HUES6 (cell line): ENCODE data around the gene ADAM21.
"Not testable (repeated sequence)": the region's sequence is repeated elsewhere in the genome, so short reads cannot be mapped to it uniquely, and the experiment has no call there.

Experiments used
- H3K27ac ChIP-seq: 2 replicates; pipeline ENCODE4 v1.7.0; 2013; ENCODE audit warnings: low read depth, mild to moderate bottlenecking, low read length, inconsistent platforms
- H3K27me3 ChIP-seq: 2 replicates; pipeline ENCODE4 v1.6.1; 2013; ENCODE audit warnings: low read length; ENCODE audit not compliant: control insufficient read depth, insufficient read depth
- H3K36me3 ChIP-seq: 2 replicates; pipeline ENCODE4 v1.6.1; 2013; ENCODE audit warnings: low read length; ENCODE audit not compliant: control insufficient read depth, insufficient read depth
- H3K4me1 ChIP-seq: 2 replicates; pipeline ENCODE4 v1.6.1; 2013; ENCODE audit warnings: low read length; ENCODE audit not compliant: control insufficient read depth, insufficient read depth
- H3K4me3 ChIP-seq: 2 replicates; pipeline ENCODE4 v1.5.1; 2013; ENCODE audit warnings: low read depth, low read length
- H3K9ac ChIP-seq: one replicate; pipeline ENCODE4 v1.6.1; 2013; ENCODE audit warnings: mild to moderate bottlenecking, low read length
- H3K9me3 ChIP-seq: 2 replicates; pipeline ENCODE4 v1.6.1; 2013; ENCODE audit warnings: low read depth, low read length; ENCODE audit not compliant: control insufficient read depth, insufficient read depth

The ADAM21 gene

DNA sequence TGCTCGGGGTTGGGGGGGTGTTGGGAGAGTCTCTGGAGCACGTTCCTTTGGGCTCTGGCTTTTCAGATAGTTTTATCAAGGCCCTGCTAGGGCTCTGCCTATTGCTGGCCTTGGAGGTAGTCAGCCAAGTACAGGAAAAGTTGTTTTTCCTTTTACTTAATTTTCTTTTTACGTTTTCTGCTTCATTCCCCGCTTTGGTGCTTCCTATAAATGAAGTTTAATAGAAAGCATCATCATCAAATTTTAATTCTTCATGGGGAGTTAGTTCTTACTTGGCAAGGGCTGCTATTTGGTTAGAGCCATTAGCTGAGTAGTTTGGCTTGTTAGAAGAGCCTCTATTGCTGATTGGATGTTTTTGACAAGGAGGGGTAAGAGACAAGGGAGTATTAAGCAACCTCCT lies 15.1 kb upstream of the ADAM21 start:
- Histone ChIP-seq H3K27ac (no peak overlapping the region), H3K4me1 (no peaks in the 10 kb centered on the region), H3K36me3 (no peaks in the 10 kb centered on the region), H3K9me3 (peaks cover 84% of the 10 kb centered on the region), H3K4me3 (no peak overlapping the region), H3K27me3 (no peaks in the 10 kb centered on the region), H3K9ac (no peak overlapping the region)

DNA sequence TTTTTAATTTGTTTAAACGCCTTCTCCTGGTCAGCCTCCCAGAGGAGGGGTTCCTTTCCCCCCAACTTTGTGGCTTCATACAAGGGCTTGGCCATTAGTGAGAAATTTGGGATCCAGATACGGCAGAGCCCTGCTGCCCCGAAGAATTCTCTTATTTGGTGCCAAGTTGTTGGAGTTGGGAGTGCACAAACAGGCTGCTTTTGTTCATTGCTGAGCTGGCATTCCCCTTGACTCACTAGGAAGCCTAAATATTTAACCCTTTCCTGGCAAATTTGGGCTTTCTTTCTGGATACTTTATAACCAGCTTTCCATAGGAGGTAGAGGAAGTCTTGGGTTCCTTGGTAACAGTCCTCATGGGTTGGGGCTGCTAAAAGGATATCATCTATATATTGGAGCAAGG lies 10.3 kb upstream of the ADAM21 start:
- H3K9ac ChIP-seq: no peak overlapping the region
- H3K4me3 ChIP-seq: no peak overlapping the region
- no peaks in the 10 kb centered on the region for H3K4me1 ChIP-seq
- H3K36me3 ChIP-seq: no peaks in the 10 kb centered on the region
- H3K27me3 ChIP-seq: no peaks in the 10 kb centered on the region
- peaks cover 92% of the 10 kb centered on the region for H3K9me3 ChIP-seq
- no peak overlapping the region for H3K27ac ChIP-seq

GRCh38 chr14:70442750-70443149 lies 9.2 kb upstream of the ADAM21 start:
- Histone ChIP-seq H3K4me1 (no peaks in the 10 kb centered on the region), H3K9me3 (peaks cover 90% of the 10 kb centered on the region), H3K4me3 (no peak overlapping the region), H3K27me3 (no peaks in the 10 kb centered on the region), H3K9ac (no peak overlapping the region), H3K36me3 (0 out of 2 replicates have a peak, but pooled peaks cover 2% of the 10 kb centered on the region), H3K27ac (no peak overlapping the region)

GRCh38 chr14:70448633-70449340 lies 3.2 kb upstream of the ADAM21 start:
- no peaks in the 10 kb centered on the region for H3K4me1 ChIP-seq
- H3K4me3 ChIP-seq: no peak overlapping the region
- H3K9ac ChIP-seq: no peak overlapping the region
- H3K9me3 ChIP-seq: peaks cover 36% of the 10 kb centered on the region
- no peaks in the 10 kb centered on the region for H3K27me3 ChIP-seq
- H3K27ac ChIP-seq: no peak overlapping the region
- 0 out of 2 replicates have a peak, but pooled peaks cover 2% of the 10 kb centered on the region for H3K36me3 ChIP-seq

GRCh38 chr14:70454731-70455130 lies 2.8 kb downstream of the ADAM21 start:
- no peaks in the 10 kb centered on the region for H3K9me3 ChIP-seq
- no peaks in the 10 kb centered on the region for H3K27me3 ChIP-seq
- no peak overlapping the region for H3K4me3 ChIP-seq
- no peak overlapping the region for H3K27ac ChIP-seq
- H3K4me1 ChIP-seq: no peaks in the 10 kb centered on the region
- no peaks in the 10 kb centered on the region for H3K36me3 ChIP-seq
- H3K9ac ChIP-seq: no peak overlapping the region

GRCh38 chr14:70468731-70469130 lies 16.8 kb downstream of the ADAM21 start:
- no peaks in the 10 kb centered on the region for H3K9me3 ChIP-seq
- peaks cover 17% of the 10 kb centered on the region for H3K4me1 ChIP-seq
- no peak overlapping the region for H3K27ac ChIP-seq
- no peak overlapping the region for H3K4me3 ChIP-seq
- H3K36me3 ChIP-seq: no peaks in the 10 kb centered on the region
- no peaks in the 10 kb centered on the region for H3K27me3 ChIP-seq
- H3K9ac ChIP-seq: no peak overlapping the region

- not testable (repeated sequence) for H3K36me3 ChIP-seq, H3K27me3 ChIP-seq, H3K4me3 ChIP-seq, H3K9ac ChIP-seq, H3K27ac ChIP-seq, H3K9me3 ChIP-seq
- H3K4me1 ChIP-seq: peaks cover 17% of the 10 kb centered on the region
Measured at GRCh38 chr14:70470863-70471563, 19.0 kb downstream of the ADAM21 start.

DNA sequence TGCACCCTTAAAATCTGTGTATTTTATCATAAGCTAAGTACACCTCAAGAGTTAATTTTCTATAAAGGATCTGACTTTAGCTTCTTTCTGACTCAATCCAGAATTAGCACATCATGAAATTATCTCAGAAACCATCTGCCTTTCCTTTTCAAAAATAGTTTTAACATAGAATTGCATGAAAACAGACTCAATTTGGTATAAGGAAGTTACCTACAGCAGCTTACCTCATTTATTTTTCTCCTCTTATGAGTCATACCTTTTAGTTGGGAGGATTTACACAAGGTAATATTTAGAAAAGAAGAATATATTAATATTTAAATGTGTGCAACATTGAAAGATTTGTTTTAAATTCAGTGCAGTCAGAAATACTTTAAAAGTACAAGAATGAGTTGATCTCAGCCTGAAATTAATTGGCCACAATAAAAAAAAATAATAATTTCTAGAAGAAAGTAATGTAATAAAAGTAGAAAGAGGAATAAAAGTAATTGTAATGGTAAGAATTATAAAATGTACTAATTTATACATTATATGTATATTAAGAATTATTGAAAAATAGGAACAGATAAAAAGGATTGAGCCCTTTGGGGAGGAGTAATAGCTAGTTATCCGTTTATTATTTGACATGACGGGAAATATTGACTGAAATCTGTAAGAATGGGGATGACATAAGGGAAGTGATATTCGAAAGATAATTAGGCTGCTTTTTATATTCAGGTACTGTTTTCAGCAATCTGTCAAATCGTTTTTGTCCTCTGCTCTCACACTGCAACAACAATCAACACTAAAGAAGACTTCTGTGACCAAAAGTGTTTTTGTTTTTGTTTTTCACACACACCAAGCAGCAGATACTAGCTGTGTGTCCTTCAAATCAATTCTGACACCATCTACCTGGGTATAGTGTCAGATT lies 20.5 kb downstream of the ADAM21 start:
- Histone ChIP-seq H3K27me3 (no peaks in the 10 kb centered on the region), H3K36me3 (no peaks in the 10 kb centered on the region), H3K4me3 (no peak overlapping the region), H3K27ac (no peak overlapping the region), H3K9ac (no peak overlapping the region), H3K4me1 (peaks cover 17% of the 10 kb centered on the region), H3K9me3 (peaks cover 6% of the 10 kb centered on the region)

DNA sequence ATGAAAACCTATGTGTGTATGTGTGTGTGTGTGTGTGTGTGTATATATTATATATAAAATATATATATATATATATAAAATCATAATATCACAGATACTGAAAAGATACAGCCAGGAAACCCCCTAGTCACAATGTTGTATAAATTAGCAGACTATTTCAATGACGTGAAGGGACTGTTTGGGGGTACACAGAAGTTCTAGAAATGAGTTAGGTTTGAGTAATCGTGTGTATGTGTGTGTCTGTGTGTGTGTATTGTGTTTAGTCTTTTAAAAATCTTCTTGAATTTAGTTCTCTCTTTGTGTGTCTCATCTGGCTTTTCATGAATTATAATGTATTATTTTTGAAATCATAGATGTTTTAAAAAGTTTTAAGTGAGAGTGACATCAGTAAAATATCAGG lies 21.9 kb downstream of the ADAM21 start:
- no peaks in the 10 kb centered on the region for H3K36me3 ChIP-seq
- no peaks in the 10 kb centered on the region for H3K27me3 ChIP-seq
- no peak overlapping the region for H3K9ac ChIP-seq
- H3K4me3 ChIP-seq: no peak overlapping the region
- no peak overlapping the region for H3K27ac ChIP-seq
- H3K9me3 ChIP-seq: peaks cover 6% of the 10 kb centered on the region
- H3K4me1 ChIP-seq: peaks cover 17% of the 10 kb centered on the region

DNA sequence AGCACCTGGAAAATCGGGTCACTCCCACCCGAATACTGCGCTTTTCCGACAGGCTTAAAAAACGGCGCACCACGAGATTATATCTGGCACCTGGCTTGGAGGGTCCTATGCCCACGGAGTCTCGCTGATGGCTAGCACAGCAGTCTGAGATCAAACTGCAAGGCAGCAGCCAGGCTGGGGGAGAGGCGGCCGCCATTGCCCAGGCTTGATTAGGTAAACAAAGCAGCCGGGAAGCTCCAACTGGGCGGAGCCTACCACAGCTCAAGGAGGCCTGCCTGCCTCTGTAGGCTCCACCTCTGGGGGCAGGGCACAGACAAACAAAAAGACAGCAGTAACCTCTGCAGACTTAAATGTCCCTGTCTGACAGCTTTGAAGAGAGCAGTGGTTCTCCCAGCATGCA lies 23.5 kb downstream of the ADAM21 start:
- H3K4me3 ChIP-seq, H3K27me3 ChIP-seq, H3K27ac ChIP-seq, H3K36me3 ChIP-seq, H3K9me3 ChIP-seq, H3K9ac ChIP-seq: not testable (repeated sequence)
- peaks cover 17% of the 10 kb centered on the region for H3K4me1 ChIP-seq
